ENCODE measurements around the gene NMD3.
"Not testable (repeated sequence)": the region's sequence is repeated elsewhere in the genome, so short reads cannot be mapped to it uniquely, and the experiment has no call there.

NMD3 gene

DNA sequence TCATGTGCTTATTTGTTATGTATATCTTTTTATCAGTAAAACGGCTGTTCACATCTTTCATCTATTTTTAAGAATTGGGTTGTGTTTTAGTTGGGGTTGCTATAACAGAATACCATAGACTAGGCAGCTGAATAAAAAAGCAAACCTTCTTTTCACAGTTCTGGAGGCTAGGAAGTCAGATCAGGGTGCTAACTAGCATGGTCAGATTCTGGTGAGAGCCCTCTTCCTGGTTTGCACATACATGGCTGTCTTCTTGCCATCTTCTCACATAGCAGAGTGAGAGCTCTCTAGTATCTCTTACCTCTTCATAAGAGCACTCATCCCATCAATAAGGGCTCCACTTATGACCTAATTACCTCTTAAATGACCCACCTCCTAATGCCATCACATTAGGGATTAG is 33.8 kb downstream of the NMD3 start:
- Mint-ChIP-seq H3K36me3 (peaks cover 7% of the 10 kb centered on the region), H3K4me3 (no peak overlapping the region), H3K9me3 (no peaks in the 10 kb centered on the region), H3K4me1 (peaks cover 9% of the 10 kb centered on the region), H3K27ac (no peak overlapping the region)
- ATAC-seq (no peak), DNase-seq (ENCODE audit: low spot score in 2 of 2) (no peak)

DNA sequence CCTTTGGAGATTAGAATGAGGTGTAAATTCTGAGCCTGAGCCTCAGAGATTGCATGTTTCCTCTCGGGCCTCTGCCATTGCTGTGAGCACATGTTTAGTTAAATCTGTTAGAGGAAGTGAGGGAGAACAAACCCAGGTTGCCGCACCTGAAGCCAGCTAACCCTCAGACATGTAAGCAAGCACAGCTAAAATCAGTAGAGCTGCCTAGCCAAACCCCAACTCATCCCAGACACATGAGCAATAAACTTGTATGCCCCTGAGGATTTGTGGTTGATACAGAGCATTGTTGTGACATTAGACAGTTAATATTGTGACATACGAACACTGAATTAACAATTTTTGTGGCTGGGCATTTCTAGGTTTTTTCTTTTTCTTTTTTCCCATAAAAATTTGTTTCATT is 41.9 kb downstream of the NMD3 start:
- Mint-ChIP-seq H3K4me1 (no peaks in the 10 kb centered on the region), H3K9me3 (peaks cover 9% of the 10 kb centered on the region), H3K36me3 (peaks cover 12% of the 10 kb centered on the region), H3K4me3 (no peak overlapping the region), H3K27ac (no peak overlapping the region)
- DNase-seq (ENCODE audit: low spot score in 2 of 2): no peak
- no peak for ATAC-seq

DNA sequence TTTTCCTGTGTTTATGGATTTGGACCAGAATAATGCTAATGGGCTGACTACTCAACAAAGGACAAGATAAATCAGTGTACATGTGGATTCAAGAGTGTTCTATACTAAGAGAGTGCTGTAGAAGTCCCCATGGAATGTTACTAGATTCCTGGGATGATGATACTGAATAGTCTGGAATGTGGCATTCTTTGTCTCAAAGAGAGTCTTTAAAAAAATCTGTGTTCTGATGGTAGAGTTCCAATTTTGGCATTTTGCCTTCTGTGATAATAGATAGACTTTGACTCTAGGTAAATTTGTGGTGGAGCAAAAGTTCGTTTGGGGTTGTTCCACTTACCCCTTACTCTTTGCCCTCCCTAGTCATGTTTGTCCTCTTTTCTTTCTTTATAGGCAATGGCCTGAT is 43.7 kb downstream of the NMD3 start:
- H3K27ac Mint-ChIP-seq: no peak overlapping the region
- ATAC-seq (no peak), DNase-seq (ENCODE audit: low spot score in 2 of 2) (no peak)
- no peaks in the 10 kb centered on the region for H3K4me1 Mint-ChIP-seq
- no peak overlapping the region for H3K4me3 Mint-ChIP-seq
- peaks cover 9% of the 10 kb centered on the region for H3K9me3 Mint-ChIP-seq
- H3K36me3 Mint-ChIP-seq: peaks cover 6% of the 10 kb centered on the region

DNA sequence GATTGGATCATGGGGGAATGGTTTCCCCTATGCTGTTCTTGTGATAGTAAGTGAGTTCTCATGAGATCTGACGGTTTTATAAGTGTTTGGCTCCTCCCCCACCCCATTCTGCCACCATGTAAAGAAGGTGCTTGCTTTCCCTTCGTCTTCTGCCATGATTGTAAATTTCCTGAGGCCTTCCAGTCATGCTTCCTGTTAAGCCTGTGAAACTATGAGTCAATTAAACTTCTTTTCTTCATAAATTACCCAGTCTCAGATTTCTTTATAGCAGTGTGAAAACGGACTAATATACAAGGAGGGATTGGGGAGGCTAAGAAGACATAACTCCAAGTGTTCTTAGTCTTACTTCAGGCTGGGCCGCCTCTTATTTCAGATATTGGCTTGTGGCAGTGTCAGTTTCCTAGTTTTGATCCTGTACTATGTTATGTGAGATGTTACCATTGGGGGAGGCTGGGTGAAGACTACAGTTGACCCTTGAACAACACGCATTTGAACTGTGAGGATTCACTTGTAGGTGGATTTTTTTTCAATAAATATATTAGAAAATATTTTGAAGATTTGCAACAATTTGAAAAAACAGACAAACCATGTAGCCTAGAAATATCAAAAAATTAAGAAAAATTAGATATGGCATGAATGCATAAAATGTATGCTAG is 44.9 kb downstream of the NMD3 start:
- DNase-seq (ENCODE audit: low spot score in 2 of 2): no peak
- Mint-ChIP-seq H3K4me1 (no peaks in the 10 kb centered on the region), H3K36me3 (peaks cover 6% of the 10 kb centered on the region), H3K4me3 (no peak overlapping the region), H3K27ac (no peak overlapping the region), H3K9me3 (peaks cover 6% of the 10 kb centered on the region)
- no peak for ATAC-seq

DNA sequence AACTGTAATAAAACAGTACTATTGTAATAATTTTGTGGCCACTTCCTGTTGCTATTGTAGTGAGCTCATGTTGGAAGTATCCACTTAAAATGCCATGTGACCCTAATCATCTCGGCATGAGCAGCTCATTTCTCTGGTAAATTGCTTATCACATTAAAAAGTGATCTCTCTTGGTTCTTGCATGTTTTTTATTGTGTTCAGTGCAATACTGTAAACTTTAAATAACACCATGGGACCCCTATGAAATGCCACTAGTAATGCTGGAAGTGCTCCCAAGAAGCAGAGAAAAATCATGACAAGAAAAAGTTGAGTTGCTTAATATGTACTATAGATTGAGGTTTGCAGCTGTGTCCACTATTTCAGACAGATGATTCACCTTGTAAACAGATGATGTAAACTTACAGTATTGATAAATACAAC is 45.6 kb downstream of the NMD3 start:
- H3K4me3 Mint-ChIP-seq: no peak overlapping the region
- DNase-seq (ENCODE audit: low spot score in 2 of 2): no peak
- no peak overlapping the region for H3K27ac Mint-ChIP-seq
- ATAC-seq: no peak
- peaks cover 4% of the 10 kb centered on the region for H3K9me3 Mint-ChIP-seq
- H3K4me1 Mint-ChIP-seq: no peaks in the 10 kb centered on the region
- peaks cover 6% of the 10 kb centered on the region for H3K36me3 Mint-ChIP-seq

DNA sequence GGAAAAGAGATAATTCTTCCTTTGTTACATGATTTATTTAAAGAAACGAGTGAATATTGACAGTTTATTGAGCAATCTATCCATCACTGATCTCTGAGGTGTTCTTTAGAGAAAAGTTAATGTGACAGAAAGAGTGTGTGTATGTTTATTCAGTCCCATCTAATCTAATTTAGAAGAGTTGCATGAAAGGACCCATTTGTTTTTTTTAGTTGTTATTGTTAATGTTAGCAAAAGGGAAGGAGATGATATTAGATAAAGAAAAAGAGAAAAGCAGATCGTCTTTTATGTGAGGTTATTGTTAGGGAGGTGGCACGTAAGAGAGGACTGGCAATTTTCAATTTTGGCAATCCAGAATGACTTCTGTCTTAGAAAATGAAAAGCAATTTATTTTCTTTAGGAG is 46.5 kb downstream of the NMD3 start:
- ATAC-seq: no peak
- no peak overlapping the region for H3K4me3 Mint-ChIP-seq

DNA sequence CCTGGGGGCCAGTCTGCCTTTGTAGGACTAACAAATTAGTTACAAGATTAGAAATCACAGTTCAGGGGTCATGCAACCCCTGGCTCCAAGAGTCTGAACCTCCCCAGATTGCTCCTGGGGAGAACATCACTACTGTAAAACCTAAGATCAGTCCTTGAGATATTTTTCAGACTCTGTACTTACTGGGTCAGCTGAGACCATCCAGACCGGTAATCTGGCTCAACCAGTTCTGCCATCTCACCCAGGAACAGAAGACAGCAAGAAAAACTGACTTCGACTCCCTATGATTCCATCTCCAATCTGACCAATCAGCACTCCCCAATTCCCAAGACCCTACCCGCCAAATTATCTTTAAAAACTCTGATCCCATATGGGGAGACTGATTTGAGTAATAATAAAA is 47.5 kb downstream of the NMD3 start:
- ATAC-seq: no peak
- Mint-ChIP-seq H3K27ac (no peak overlapping the region), H3K4me1 (no peaks in the 10 kb centered on the region), H3K4me3 (no peak overlapping the region), H3K9me3 (peaks cover 4% of the 10 kb centered on the region), H3K36me3 (no peaks in the 10 kb centered on the region)
- DNase-seq (ENCODE audit: low spot score in 2 of 2): no peak

More for the DNA sequence above, 46.5 kb downstream of the NMD3 start:
- Mint-ChIP-seq H3K36me3 (peaks cover 5% of the 10 kb centered on the region), H3K27ac (no peak overlapping the region), H3K4me1 (no peaks in the 10 kb centered on the region), H3K9me3 (peaks cover 4% of the 10 kb centered on the region)
- no peak for DNase-seq (ENCODE audit: low spot score in 2 of 2)

DNA sequence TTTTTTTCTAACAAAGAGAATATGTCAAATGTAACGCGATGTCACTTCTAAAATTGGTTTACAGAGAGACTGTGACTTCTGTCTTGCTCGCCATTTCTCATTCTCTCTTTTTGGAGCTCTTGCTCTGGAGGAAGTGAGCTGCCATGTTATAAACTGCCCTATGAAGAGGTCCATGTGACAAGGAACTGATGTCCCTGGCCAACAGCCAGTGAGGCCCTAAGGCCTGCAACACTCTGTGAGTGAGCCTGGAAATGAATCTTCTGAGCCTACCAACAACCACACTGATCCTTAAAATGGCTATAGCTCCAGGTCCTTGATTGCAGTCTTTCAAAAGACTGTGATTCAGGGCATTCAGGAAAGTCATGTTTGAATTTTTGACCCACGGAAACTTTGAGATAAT is 49.9 kb downstream of the NMD3 start:
- Mint-ChIP-seq H3K4me3 (no peak overlapping the region), H3K9me3 (no peaks in the 10 kb centered on the region)

DNA sequence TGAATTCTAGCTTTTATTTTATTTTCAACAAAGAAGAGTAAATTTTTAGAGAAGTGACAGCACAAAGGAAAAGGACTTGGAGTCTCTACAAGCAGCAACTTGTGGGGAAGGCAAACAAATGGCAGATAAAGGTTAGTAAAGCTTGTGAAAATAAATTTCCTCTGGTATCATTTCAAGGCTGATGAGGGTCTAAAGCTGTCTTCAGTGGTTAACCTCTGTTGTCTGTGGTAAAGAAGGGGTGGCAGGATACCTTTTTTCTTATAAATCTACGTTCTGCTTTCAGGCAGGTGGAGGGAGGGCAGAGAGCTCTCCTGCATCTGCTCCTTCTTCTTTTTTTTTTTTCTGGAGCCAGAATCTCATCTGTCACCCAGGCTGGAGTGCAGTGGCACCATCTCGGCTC is 50.5 kb downstream of the NMD3 start:
- Mint-ChIP-seq H3K9me3 (no peaks in the 10 kb centered on the region), H3K4me3 (no peak overlapping the region), H3K27ac (no peak overlapping the region), H3K4me1 (no peaks in the 10 kb centered on the region), H3K36me3 (no peaks in the 10 kb centered on the region)
- DNase-seq (ENCODE audit: low spot score in 2 of 2): no peak
- ATAC-seq: no peak

More for the DNA sequence above, 49.9 kb downstream of the NMD3 start:
- ATAC-seq (no peak), DNase-seq (ENCODE audit: low spot score in 2 of 2) (no peak)
- no peaks in the 10 kb centered on the region for H3K4me1 Mint-ChIP-seq
- H3K27ac Mint-ChIP-seq: no peak overlapping the region
- H3K36me3 Mint-ChIP-seq: no peaks in the 10 kb centered on the region

DNA sequence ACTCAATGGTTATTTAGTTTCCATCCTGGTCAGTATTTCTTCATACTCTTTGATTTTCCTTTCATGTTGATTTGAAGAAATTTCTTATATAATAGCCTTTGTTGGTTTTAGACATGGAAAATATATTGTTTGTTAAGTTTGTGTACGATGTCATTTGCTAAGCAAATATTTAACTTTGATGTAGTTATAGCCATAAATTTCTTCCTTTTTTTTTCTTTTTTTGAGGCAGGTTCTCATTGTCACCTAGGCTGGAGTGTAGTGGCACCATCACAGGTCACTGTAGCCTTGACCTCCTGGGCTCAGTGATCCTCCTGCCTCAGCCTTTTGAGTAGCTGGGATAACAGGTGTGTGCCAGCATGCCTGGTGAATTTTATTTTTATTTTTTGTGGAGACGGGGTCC is 51.4 kb downstream of the NMD3 start:
- ATAC-seq: no peak
- Mint-ChIP-seq H3K4me3 (no peak overlapping the region), H3K4me1 (no peaks in the 10 kb centered on the region), H3K27ac (no peak overlapping the region), H3K9me3 (peaks cover 6% of the 10 kb centered on the region), H3K36me3 (no peaks in the 10 kb centered on the region)
- DNase-seq (ENCODE audit: low spot score in 2 of 2): no peak

DNA sequence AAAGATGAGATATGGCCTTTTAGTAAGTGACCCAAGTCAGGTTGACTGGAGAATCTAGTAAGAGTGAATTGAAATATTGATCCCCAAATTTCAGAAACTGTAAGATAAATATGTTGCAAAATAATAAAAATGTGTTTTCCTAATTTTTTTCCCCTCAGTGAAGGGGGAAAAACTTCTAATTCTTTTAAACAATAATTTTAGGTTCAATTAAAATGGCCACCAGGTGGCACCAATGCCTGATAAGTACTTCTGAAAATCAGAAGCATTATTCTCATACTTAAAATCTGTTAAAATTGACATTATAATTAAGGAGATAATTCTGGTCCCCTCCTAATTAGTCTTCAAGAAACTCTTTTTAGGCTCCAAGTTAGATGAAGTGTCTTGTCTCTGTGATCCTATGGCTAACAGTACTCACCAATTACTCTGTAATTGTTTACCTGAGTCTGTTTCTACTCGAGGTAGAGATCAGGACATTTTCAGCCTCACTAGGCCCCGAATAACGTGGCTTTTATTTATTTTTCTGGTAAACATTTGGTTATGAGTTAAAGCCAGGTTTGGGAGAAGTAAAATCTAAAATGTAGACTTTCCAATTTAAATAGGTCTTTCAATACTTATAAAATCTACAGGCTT is 52.6 kb downstream of the NMD3 start:
- Mint-ChIP-seq H3K4me1 (no peaks in the 10 kb centered on the region), H3K9me3 (peaks cover 9% of the 10 kb centered on the region), H3K27ac (no peak overlapping the region), H3K4me3 (no peak overlapping the region), H3K36me3 (no peaks in the 10 kb centered on the region)
- ATAC-seq (no peak), DNase-seq (ENCODE audit: low spot score in 2 of 2) (no peak)

DNA sequence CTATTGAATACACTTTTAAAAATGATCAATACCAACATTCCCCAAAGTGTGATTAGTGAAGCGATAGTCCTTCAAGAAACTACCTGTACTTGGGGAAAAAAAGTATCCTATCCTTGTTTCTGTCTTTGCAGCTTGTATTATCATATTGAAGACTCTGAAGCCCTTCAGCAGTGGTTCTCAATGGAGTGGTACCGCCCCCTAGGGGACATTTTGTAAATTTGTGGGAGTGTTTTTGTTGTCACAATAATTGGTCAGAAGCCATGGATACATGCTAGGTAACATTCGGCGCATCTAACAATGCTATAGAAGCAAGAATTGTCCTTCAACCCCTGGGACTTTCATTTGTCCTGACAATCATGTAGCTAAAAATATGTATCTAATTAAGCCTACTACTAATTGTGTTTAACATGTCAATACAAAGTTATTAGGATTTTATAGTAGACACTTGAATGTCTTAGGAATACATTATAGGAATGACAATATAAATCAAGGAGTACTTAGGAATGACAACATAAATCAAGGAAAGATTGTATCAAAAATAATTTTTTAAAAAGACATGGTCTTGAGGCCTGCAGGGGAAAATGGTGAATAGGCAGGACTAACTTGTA is 53.7 kb downstream of the NMD3 start:
- DNase-seq (ENCODE audit: low spot score in 2 of 2) (peak; percentile 4 to 58), ATAC-seq (peak; percentile 54)
- H3K4me1 Mint-ChIP-seq: no peaks in the 10 kb centered on the region
- H3K36me3 Mint-ChIP-seq: no peaks in the 10 kb centered on the region
- H3K27ac Mint-ChIP-seq: no peak overlapping the region
- H3K9me3 Mint-ChIP-seq: peaks cover 17% of the 10 kb centered on the region
- no peak overlapping the region for H3K4me3 Mint-ChIP-seq

DNA sequence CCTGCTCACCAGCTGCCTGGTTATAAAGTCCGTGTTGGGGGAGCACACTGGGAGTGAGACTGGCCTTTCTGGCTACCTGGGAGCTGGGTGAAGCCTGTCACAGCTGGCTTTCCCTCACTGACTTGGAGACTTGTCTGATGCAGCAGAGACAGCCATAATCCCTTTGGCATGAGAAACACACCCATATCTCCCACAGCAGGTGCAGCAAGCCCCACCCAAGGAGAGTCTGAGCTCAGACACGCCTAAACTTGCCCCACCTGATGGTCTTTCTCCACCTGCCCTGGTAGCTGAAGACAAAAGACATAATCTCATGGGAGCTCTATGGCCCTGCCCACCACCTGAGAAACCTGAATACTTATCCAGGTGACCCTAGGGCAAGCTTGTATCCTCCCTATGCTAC is 54.8 kb downstream of the NMD3 start:
- H3K4me1 Mint-ChIP-seq: no peaks in the 10 kb centered on the region
- H3K9me3 Mint-ChIP-seq: peaks cover 18% of the 10 kb centered on the region
- no peak overlapping the region for H3K4me3 Mint-ChIP-seq
- DNase-seq (ENCODE audit: low spot score in 2 of 2) (no peak), ATAC-seq (no peak)
- H3K27ac Mint-ChIP-seq: no peak overlapping the region
- H3K36me3 Mint-ChIP-seq: no peaks in the 10 kb centered on the region

DNA sequence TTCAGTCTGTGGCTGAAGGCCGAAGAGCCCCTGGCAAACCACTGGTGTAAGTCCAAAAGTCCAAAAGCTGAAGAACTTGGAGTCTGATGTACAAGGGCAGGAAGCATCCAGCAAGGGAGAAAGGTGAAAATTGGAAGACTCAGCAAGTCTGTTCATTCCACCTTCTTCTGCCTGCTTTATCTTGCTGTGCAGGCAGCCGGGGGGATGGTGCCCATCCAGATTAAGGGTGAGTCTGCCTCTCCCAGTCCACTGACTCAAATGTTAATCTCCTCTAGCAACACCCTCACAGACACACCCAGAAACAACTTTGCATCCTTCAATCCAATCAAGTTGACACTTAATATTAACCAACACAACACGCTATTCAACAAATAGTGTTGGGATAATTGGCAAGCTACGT is 61.3 kb downstream of the NMD3 start:
- H3K4me1 Mint-ChIP-seq: not testable (repeated sequence)

DNA sequence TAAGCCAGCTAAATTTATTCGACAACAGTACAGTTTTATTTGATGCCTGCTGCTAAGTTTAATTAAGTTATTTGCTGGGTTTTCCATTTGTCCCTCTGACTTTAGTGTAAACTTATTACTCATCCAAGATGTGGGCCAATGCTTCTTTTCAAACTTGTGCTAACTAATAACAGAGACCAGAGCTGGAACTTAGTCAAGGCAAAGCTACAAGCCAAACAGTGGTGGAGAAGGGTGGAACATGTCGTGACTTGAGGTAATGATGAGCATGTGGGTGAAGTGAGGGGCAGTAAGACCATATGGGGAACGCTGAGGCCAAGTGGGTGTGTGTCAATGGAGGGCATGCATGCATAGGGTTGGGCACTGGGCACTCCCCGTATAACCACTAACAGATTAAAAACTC is 63.9 kb downstream of the NMD3 start:
- Mint-ChIP-seq H3K36me3 (no peaks in the 10 kb centered on the region), H3K4me1 (no peaks in the 10 kb centered on the region), H3K9me3 (no peaks in the 10 kb centered on the region), H3K4me3 (no peak overlapping the region), H3K27ac (no peak overlapping the region)
- no peak for DNase-seq (ENCODE audit: low spot score in 2 of 2)
- no peak for ATAC-seq

More for the DNA sequence above, 61.3 kb downstream of the NMD3 start:
- not testable (repeated sequence) for DNase-seq (ENCODE audit: low spot score in 2 of 2); H3K27ac Mint-ChIP-seq; H3K36me3 Mint-ChIP-seq; H3K4me3 Mint-ChIP-seq; ATAC-seq
- peaks cover 14% of the 10 kb centered on the region for H3K9me3 Mint-ChIP-seq

DNA sequence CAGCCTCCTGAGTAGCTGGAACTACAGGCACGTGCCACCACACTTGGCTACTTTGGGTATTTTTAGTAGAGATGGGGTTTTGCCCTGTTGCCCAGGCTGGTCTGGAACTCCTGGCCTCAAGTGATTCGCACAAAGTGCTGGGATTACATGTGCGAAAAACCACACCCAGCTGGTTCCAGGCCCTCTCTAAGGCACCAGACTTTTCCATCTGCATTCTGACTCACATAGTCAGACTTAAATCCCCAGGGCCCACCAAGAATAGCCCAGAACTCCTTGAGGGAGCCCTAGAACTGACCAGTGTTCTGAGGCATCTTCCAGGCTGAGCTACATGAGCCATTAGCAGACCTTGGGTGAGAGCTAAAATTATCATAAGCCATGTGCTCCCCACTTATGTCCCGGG is 68.1 kb downstream of the NMD3 start:
- H3K36me3 Mint-ChIP-seq: no peaks in the 10 kb centered on the region
- H3K9me3 Mint-ChIP-seq: no peaks in the 10 kb centered on the region
- H3K27ac Mint-ChIP-seq: no peak overlapping the region
- DNase-seq (ENCODE audit: low spot score in 2 of 2) (no peak), ATAC-seq (no peak)
- no peak overlapping the region for H3K4me3 Mint-ChIP-seq
- no peaks in the 10 kb centered on the region for H3K4me1 Mint-ChIP-seq

Measured in stimulated activated effector memory CD8-positive, alpha-beta T cell treated with anti-CD3 and anti-CD28 coated beads, Interleukin-12 subunit alpha, Interleukin-12 subunit beta, amount 100 ng/mL, for 72 hours (primary cell).